HTERT RPE-1 (cell line): Measurements from ENCODE around the gene CALB2.

Experiments used
- in situ Hi-C: fragments of 300-500 bp; cut with MboI; formaldehyde crosslinking; loops from 4 replicates; pipeline ENCODE4 v1.14.3; 2020; ENCODE audit warnings: low sequenced_read_pairs

The CALB2 gene

DNA sequence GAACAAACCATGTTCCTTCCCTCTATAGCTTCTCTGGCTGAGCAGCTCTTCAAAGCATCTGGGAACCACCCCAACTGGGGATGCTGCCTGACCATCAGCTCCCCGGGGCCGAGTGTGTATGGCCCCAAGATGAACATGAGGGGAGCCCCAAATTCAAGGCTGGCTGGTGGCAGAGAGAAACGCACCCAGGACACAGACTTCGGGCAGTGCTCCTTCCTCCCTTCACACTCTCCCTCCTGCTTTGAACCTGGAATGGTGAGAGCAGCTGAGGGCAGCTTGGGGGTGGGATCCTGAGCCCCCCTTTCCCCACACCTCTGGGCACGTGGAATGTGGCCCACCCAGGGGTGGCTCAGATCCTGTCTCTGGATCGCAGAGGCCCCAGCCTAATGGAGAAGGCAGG is 66.1 kb downstream of the CALB2 start:
- in situ Hi-C loops = no loop called here

DNA sequence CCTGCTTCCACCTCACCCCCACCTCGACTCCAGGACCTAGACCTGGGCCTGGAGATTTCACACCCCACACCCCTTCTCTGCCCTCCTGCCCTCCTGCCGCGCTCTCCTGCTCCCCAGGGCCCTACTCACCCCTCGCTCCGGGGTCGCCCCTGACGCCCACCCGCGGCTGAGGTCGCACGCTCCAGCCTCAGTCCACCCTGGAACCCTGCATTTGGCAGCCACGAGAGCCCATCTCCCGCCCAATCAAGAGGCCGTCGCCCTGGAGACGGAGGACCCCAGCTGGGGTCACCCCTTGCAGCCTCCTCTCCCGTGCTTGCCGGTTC is 67.2 kb downstream of the CALB2 start:
- in situ Hi-C loops = no loop called here

DNA sequence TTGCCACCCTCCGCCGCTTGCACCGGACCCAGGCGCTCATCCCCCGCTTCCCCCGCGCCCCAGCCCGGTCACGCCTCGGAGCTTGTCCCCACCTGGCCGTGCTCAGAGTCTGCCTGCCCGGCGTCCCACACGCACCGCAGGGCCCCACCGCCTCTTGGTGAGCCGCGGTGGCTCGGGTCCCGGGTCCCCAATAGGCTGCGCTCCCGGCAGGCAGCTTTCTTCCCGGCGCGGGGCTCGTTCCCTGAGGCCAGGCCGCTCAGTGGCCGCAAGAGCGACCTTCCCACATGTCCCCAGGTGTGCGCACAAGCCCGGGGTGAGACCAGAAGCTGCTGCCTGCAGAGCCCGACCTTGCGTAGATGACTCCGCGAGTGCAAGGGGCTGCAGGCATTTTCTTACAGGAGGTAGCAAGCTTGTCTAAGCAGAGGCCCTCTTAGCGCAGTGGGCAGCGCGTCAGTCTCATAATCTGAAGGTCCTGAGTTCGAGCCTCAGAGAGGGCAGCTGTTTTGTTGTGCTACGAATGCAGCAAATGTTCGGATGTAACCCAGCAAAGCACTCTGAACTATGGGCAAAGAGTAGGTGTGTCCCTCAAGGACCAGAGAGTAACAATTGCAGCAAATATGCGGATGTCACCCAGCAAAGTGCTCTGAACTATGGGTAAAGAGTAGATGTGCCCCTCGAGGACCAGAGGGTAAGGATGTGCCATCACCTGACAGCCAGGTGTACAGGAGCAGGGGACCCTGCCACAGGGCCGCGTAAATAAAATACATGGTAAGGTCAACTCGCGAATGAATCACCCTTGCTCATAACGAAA is 67.8 kb downstream of the CALB2 start:
- in situ Hi-C loops = no loop called here

DNA sequence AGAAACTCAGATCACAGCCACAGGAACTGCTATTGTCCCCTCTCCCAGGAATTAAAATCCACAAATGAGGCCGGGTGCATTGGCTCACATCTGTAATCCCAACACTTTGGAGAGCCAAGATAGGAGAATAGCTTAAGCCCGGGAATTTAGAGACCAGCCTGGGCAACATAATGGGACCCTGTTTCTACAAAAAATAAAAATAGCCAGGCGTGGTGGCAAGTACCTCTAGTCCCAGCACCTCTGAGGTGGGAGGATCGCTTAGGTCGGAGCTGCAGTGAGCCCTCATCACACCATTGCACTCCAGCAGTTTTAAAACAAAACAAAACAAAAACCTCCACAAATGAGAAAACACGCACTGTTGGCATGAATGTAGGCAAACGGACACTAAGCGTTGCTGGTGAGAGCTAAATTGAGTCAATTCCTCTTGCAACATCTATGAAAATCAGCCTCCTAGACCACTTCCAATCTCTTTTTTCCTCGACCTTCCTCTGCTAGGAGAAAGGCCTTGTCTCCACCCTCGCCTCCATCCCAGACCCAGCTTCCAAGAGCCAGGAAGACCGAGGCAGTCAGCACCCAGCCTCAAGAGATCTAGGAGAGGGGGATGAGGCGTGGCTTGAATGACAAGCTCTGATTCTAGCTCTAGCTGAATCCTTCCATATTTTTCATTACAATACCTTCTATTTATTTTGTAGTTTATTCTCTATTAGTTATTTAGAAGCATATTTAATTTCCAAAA is 68.5 kb downstream of the CALB2 start:
- in situ Hi-C loops = no loop called here

DNA sequence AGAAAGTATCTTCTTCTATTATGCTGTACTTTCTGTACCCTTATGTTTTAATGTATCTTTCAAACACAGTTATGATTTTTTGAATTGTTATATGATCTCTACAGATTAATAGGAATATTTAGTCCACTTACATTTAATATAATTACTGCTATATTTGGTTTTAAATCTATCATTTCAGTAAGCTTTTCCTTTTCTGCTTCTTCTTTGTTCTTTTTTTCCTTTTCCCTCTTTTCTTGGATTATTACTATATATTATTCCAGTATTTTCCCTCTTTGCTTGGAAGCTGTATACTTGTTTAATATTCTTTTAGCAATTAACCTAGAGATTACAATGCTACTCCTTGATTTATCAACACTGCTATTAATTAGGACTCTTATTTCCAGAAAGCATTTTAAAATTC is 69.9 kb downstream of the CALB2 start:
- in situ Hi-C loops = no loop called here

DNA sequence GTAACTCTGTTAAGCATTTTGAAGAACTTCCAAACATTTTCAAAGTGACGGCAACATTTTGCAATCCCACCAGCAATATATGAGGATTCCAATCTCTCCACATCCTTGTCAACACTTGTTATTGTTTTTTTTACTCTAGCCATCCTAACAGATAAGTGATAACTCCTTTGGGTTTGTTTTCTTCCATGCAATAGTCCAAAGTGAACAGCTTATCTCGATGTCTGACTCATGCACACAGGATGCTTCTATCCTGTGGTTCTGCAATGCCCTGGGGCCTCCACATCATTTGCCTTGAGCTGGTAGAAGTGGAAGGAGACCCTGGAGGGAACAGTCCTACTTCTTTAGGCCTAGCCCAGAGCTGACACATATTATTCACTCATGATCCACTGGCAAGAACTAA is 70.4 kb downstream of the CALB2 start:
- in situ Hi-C loops = no loop called here

DNA sequence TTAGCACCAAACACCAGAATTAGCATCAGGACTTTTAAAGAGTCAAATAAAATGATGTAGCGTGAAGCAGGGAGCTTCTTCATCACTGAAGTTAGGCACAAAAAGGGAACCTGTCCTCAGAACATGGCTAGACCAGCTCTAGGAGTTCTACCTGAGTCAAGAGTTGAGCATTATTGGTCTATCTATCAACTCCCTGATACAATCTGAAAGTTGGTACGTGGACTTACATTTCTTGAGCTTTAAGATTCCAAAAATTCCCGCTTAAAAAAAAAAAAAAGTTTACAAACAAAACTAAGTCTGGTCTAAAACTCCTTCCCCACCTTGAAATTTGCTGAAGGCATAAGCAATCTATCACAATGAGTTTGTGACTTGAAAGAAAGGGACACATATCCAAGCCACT is 71.1 kb downstream of the CALB2 start:
- in situ Hi-C loops = no loop called here

DNA sequence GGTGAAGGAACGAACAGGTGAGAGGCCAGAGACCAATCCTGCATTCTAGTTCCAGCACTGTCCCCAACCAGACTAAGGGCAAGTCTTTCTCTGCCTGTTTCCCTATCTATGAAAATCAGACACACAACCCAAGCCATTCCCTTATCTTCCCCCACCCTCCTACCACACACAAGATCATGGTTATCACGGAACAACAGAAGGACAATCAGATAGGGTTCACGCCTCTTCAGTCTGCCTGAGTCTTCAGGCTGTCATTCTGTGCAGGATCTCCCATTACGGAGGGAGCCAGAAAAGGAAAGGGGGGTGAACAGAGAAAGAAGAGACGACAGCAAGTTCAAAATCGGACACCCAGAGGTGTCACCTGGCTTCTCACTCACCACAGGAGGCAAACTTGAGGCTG is 72.2 kb downstream of the CALB2 start:
- in situ Hi-C loops = no loop called here

DNA sequence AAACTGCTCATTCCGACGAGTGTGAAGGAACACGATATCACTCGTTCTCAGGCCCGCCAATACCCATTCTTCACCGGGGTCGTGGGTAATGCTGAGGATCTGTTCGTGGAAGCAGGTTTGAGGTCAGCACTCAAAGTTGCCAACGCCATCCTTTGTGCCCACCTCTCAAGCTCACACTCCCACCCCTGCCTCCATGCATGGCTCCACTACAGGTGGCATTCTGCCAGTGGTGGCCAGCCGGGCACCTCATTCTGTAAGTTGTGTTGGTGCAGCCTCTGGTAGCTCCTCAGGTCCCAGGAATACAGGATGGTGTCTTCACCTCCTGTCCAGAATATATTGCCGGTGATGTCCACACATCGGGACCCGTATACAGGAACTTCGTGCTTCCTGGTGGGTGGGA is 72.7 kb downstream of the CALB2 start:
- in situ Hi-C loops = no loop called here

DNA sequence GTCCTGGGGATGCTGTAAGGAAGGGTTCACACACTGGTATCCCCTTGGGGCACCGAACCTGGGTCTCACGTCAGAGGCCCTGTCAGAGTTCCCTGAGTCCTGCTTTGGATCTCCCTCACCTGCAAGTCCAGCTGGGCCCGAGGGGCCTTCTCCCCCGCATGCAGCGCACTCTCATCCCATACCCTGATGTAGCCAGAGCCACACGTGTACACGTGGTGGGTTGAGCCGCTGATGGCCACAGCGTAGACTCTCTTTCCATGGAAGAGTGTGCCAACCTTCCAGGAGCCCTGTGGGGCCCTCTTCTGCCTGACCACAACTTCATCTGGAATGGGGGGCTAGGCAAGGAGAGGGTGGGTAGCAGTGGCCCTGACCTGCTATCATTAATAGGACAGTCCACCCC is 73.5 kb downstream of the CALB2 start:
- in situ Hi-C loops = no loop called here

DNA sequence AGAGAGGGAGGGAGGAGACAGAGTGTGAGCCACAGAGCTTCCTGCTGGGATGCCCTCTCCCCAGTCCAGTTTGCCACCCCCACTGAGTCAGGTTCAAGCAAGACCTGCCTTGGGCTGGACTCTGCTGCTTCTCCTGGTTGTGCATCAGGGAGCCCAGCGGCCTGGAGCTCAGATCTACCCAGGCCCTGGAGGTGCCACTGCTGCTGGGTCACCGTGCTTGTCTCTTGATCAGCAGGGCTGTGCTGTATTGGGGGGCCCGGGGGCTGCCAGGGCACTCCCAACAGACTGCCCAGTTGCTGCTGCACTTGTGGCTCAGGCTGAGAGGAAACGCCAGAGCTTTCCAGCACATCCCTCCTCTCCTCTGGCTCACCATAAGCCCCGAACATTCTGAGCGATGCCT is 74.4 kb downstream of the CALB2 start:
- in situ Hi-C loops = no loop called here

DNA sequence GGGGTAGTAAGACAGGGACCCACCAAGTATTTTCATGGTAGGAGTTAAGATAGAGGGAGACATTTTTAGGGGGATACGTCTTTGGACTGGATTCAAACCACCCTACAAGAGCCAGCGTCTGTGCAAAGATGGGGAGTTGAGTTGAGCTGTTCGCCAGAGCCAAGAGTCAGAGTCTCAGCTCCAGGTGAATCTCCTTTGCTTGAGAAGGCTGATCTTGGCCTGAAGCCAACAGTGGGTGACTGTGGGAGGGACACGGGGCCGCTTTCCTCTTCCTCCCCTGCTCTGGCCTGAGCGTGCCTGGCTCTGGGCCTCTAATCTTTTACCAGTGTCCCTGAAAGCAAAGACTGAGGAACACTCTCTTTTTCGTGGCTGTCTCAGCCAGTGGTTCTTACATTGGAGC is 78.0 kb downstream of the CALB2 start:
- in situ Hi-C loops = no loop called here

DNA sequence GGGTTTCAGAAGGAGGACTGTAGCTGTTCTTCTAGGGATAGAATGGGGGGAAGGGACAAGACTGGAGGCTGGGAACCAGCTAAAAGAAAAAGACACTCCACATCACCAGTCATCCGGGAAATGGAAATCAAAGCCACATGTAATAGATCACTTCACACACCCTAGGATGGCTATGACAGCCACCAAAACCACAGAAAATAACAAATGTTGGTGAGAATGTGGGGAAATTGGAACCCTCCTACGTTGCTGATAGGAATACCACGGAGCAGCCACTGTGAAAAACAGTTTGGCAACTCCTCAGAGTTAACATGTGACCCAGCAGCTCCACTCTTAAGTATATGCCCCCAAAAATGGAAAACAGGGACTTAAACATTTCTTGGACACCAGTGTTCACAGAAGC is 81.0 kb downstream of the CALB2 start:
- in situ Hi-C loops = no loop called here
